Neural progenitor cell (in vitro differentiated cells): Measurements from ENCODE around the gene SETD2. TPM values are rescaled to one million over a fixed set of nuclear protein-coding genes. Genes with fewer than 3 reads are reported as not detected.

Experiments
- DNase-seq: peaks from one replicate; pipeline ENCODE4 v3.0.0-alpha.2; 2016; ENCODE audit warnings: low spot score
- H2AFZ ChIP-seq: fragments of 200-600 bp; sonication (generic); replicated peaks from 2 replicates; pipeline ENCODE4 v1.6.1; 2016; ENCODE audit warnings: antibody characterized with exemption
- H3F3A ChIP-seq: fragments of 200-600 bp; sonication (generic); 2 replicates; pipeline ENCODE4 v1.6.1; 2016; ENCODE audit warnings: antibody characterized with exemption, low read depth
- H3K27ac ChIP-seq: fragments of 200-600 bp; sonication (generic); 2 replicates; pipeline ENCODE4 v1.5.1; 2016; ENCODE audit warnings: mild to moderate bottlenecking
- H3K27me3 ChIP-seq: fragments of 200-600 bp; sonication (generic); 2 replicates; pipeline ENCODE4 v1.6.1; 2016; ENCODE audit warnings: mild to moderate bottlenecking, moderate library complexity
- H3K36me3 ChIP-seq: fragments of 200-600 bp; sonication (generic); 2 replicates; pipeline ENCODE4 v1.5.1; 2016
- H3K4me1 ChIP-seq: fragments of 200-600 bp; sonication (generic); 2 replicates; pipeline ENCODE4 v1.6.1; 2016; ENCODE audit warnings: mixed run types
- H3K4me2 ChIP-seq: fragments of 200-600 bp; sonication (generic); 2 replicates; pipeline ENCODE4 v1.6.1; 2016
- H3K4me3 ChIP-seq: fragments of 200-600 bp; sonication (generic); 2 replicates; pipeline ENCODE4 v1.5.1; 2016
- H3K79me2 ChIP-seq: fragments of 200-600 bp; sonication (generic); 2 replicates; pipeline ENCODE4 v1.6.1; 2016; ENCODE audit warnings: low read depth
- H3K9ac ChIP-seq: fragments of 200-600 bp; sonication (generic); 2 replicates; pipeline ENCODE4 v1.6.1; 2016
- H3K9me3 ChIP-seq: fragments of 200-600 bp; sonication (generic); 2 replicates; pipeline ENCODE4 v1.5.1; 2016; ENCODE audit warnings: low read depth
- H4K20me1 ChIP-seq: fragments of 200-600 bp; sonication (generic); 2 replicates; pipeline ENCODE4 v1.6.1; 2016; ENCODE audit warnings: low read depth
- H3K27ac Mint-ChIP-seq: 3 replicates; pipeline ENCODE4 v1.8.0; 2021; ENCODE audit warnings: mixed read lengths
- H3K27me3 Mint-ChIP-seq: 2 replicates; pipeline ENCODE4 v1.8.0; 2022; ENCODE audit warnings: low read depth, mild to moderate bottlenecking, inconsistent platforms, moderate library complexity, mixed read lengths; ENCODE audit not compliant: insufficient read depth
- H3K36me3 Mint-ChIP-seq: 3 replicates; pipeline ENCODE4 v1.8.0; 2021; ENCODE audit warnings: mixed read lengths
- H3K4me1 Mint-ChIP-seq: 3 replicates; pipeline ENCODE4 v1.8.0; 2021; ENCODE audit warnings: mixed read lengths
- H3K4me3 Mint-ChIP-seq: 3 replicates; pipeline ENCODE4 v1.8.0; 2021; ENCODE audit warnings: mild to moderate bottlenecking, moderate library complexity, mixed read lengths
- H3K9me3 Mint-ChIP-seq: 3 replicates; pipeline ENCODE4 v1.8.0; 2020; ENCODE audit warnings: mixed read lengths
- CTCF ChIP-seq: fragments of 200-600 bp; sonication (generic); IDR thresholded peaks from 2 replicates; pipeline ENCODE4 v1.5.1; 2017; ENCODE audit warnings: antibody characterized with exemption, mild to moderate bottlenecking
- EZH2 ChIP-seq: fragments of 200-600 bp; sonication (generic); IDR thresholded peaks from 2 replicates; pipeline ENCODE4 v1.6.1; 2017; ENCODE audit warnings: antibody characterized with exemption, mild to moderate bottlenecking, moderate library complexity
- EZH2phosphoT487 ChIP-seq: fragments of 200-600 bp; sonication (generic); IDR thresholded peaks from 2 replicates; pipeline ENCODE4 v1.6.1; 2017; ENCODE audit warnings: antibody characterized with exemption
- total RNA-seq: library from RNA; depleted of rRNA; stranded (reverse); fragments of >200 nt; gene quantifications from 2 replicates; pipeline ENCODE4 v1.2.3, GENCODE V29; 2015; ENCODE audit warnings: low replicate concordance

The SETD2 gene
- total RNA-seq, 1 donor from 2014 or later: 46.0 TPM

- no peaks in the 10 kb centered on the region for H3K36me3 ChIP-seq
- H3K4me1 ChIP-seq: peaks cover under 1% of the 10 kb centered on the region
- Mint-ChIP-seq H3K27ac (no peak overlapping the region), H3K9me3 (no peaks in the 10 kb centered on the region), H3K36me3 (peaks cover 14% of the 10 kb centered on the region), H3K4me3 (no peak overlapping the region), H3K27me3 (no peaks in the 10 kb centered on the region), H3K4me1 (peaks cover 1% of the 10 kb centered on the region)
- no peaks in the 10 kb centered on the region for H3K27me3 ChIP-seq
- no peaks in the 10 kb centered on the region for H3F3A ChIP-seq
- no peak for TF ChIP-seq CTCF
- no peak for TF ChIP-seq EZH2
- H3K27ac ChIP-seq: no peak overlapping the region
- H3K4me3 ChIP-seq: no peak overlapping the region
- no peak overlapping the region for H2AFZ ChIP-seq
- no peaks in the 10 kb centered on the region for H3K9me3 ChIP-seq
- no peak overlapping the region for H3K4me2 ChIP-seq
- peaks cover 4% of the 10 kb centered on the region for H4K20me1 ChIP-seq
- DNase-seq: no peak
- H3K79me2 ChIP-seq: no peaks in the 10 kb centered on the region
- H3K9ac ChIP-seq: no peak overlapping the region
Measured at GRCh38 chr3:47015151-47015550, 148.8 kb downstream of the SETD2 start.

- Histone ChIP-seq H3K4me1 (peaks cover 3% of the 10 kb centered on the region), H3K9me3 (no peaks in the 10 kb centered on the region), H3K36me3 (no peaks in the 10 kb centered on the region), H3K9ac (no peak overlapping the region), H3K27me3 (no peaks in the 10 kb centered on the region), H3F3A (peaks cover 4% of the 10 kb centered on the region), H3K4me2 (no peak overlapping the region), H3K4me3 (no peak overlapping the region), H3K27ac (no peak overlapping the region), H3K79me2 (no peaks in the 10 kb centered on the region), H4K20me1 (no peaks in the 10 kb centered on the region), H2AFZ (no peak overlapping the region)
- H3K9me3 Mint-ChIP-seq: no peaks in the 10 kb centered on the region
- H3K27me3 Mint-ChIP-seq: no peaks in the 10 kb centered on the region
- no peak overlapping the region for H3K4me3 Mint-ChIP-seq
- H3K4me1 Mint-ChIP-seq: peaks cover 2% of the 10 kb centered on the region
- peaks cover 11% of the 10 kb centered on the region for H3K36me3 Mint-ChIP-seq
- no peak for TF ChIP-seq EZH2
- no peak for TF ChIP-seq EZH2phosphoT487
- no peak for TF ChIP-seq CTCF
- no peak overlapping the region for H3K27ac Mint-ChIP-seq
- no peak for DNase-seq
Measured at GRCh38 chr3:47014036-47014435, 149.9 kb downstream of the SETD2 start.

GRCh38 chr3:47013231-47013630 lies 150.7 kb downstream of the SETD2 start:
- no peak overlapping the region for H2AFZ ChIP-seq
- peaks cover 11% of the 10 kb centered on the region for H3F3A ChIP-seq
- no peak for TF ChIP-seq EZH2
- TF ChIP-seq EZH2phosphoT487: no peak
- no peak for TF ChIP-seq CTCF
- H3K4me3 Mint-ChIP-seq: no peak overlapping the region
- H3K27me3 ChIP-seq: no peaks in the 10 kb centered on the region
- H3K36me3 ChIP-seq: no peaks in the 10 kb centered on the region
- H4K20me1 ChIP-seq: no peaks in the 10 kb centered on the region
- no peaks in the 10 kb centered on the region for H3K9me3 ChIP-seq
- H3K4me1 Mint-ChIP-seq: peaks cover 4% of the 10 kb centered on the region
- H3K27me3 Mint-ChIP-seq: no peaks in the 10 kb centered on the region
- no peak overlapping the region for H3K4me3 ChIP-seq
- H3K36me3 Mint-ChIP-seq: peaks cover 6% of the 10 kb centered on the region
- peaks cover 3% of the 10 kb centered on the region for H3K4me1 ChIP-seq
- no peak overlapping the region for H3K9ac ChIP-seq
- no peak overlapping the region for H3K27ac ChIP-seq
- H3K79me2 ChIP-seq: no peaks in the 10 kb centered on the region
- no peak overlapping the region for H3K27ac Mint-ChIP-seq
- no peak for DNase-seq
- H3K9me3 Mint-ChIP-seq: no peaks in the 10 kb centered on the region
- H3K4me2 ChIP-seq: no peak overlapping the region
